SJCRH30 (cell line): ENCODE data around the gene AZGP1. TPM values are rescaled to one million over a fixed set of nuclear protein-coding genes. Genes with fewer than 3 reads are reported as not detected.
"Not testable (repeated sequence)": the region's sequence is repeated elsewhere in the genome, so short reads cannot be mapped to it uniquely, and the experiment has no call there.

Experiments
- DNase-seq, 2 experiments: peaks; one replicate each; pipeline ENCODE4 v3.0.0-alpha.2; 2015 to 2020
- H3K27ac ChIP-seq: fragments of 250-450 bp; sonication (Bioruptor Pico); 2 replicates; pipeline ENCODE4 v1.5.1; 2020; ENCODE audit warnings: mild to moderate bottlenecking, moderate library complexity
- H3K27me3 ChIP-seq: fragments of 250-450 bp; sonication (Bioruptor Pico); 2 replicates; pipeline ENCODE4 v1.5.1; 2020; ENCODE audit warnings: mild to moderate bottlenecking, moderate library complexity
- H3K36me3 ChIP-seq: fragments of 250-450 bp; sonication (Bioruptor Pico); 2 replicates; pipeline ENCODE4 v1.5.1; 2020; ENCODE audit warnings: mild to moderate bottlenecking, moderate library complexity
- H3K4me1 ChIP-seq: fragments of 250-450 bp; sonication (Bioruptor Pico); 2 replicates; pipeline ENCODE4 v1.5.1; 2020; ENCODE audit warnings: mild to moderate bottlenecking, moderate library complexity
- H3K4me3 ChIP-seq: fragments of 250-450 bp; sonication (Bioruptor Pico); 2 replicates; pipeline ENCODE4 v1.5.1; 2020; ENCODE audit warnings: mild to moderate bottlenecking, moderate library complexity
- H3K9me3 ChIP-seq: fragments of 250-450 bp; sonication (Bioruptor Pico); replicated peaks from 2 replicates; pipeline ENCODE4 v1.5.1; 2020; ENCODE audit warnings: mild to moderate bottlenecking, moderate library complexity
- total RNA-seq: library from RNA; depleted of rRNA; stranded (reverse); fragments of >200 nt; shearing (Covaris generic); gene quantifications from 2 replicates; pipeline ENCODE4 v1.2.3, GENCODE V29; 2014

The AZGP1 gene
- total RNA-seq, 1 experiment from 2014 or later, result not detected

DNA sequence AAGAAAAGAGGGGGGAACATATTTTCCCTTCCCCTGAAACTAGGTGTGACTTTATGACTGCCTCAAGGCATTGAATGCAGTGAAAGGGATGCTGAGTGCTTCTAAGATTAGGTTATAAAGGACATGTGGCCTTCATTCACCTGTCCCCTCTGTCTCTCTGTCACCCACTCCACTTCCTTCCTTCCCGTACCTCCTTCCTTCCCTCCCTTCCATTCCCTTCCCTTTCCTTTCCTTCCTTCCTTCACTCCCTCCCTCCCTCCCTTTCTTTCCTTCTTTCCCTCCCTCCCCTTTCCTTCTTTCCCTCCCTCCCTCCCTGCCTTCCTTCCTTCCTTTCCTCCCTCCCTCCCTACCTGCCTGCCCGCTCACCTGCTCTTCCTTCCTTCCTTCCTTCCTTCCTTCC lies 35.1 kb upstream of the AZGP1 start:
- H3K27ac ChIP-seq, result no peak overlapping the region
- no peaks in the 10 kb centered on the region for H3K27me3 ChIP-seq
- H3K4me1 ChIP-seq, result 0 out of 2 replicates have a peak, but pooled peaks cover 3% of the 10 kb centered on the region
- no peak overlapping the region for H3K4me3 ChIP-seq
- H3K9me3 ChIP-seq, result no peaks in the 10 kb centered on the region
- no peaks in the 10 kb centered on the region for H3K36me3 ChIP-seq
- no peak for DNase-seq

GRCh38 chr7:100009952-100010351 lies 34.1 kb upstream of the AZGP1 start:
- H3K4me1 ChIP-seq, H3K4me3 ChIP-seq, DNase-seq, H3K27me3 ChIP-seq, H3K27ac ChIP-seq, H3K9me3 ChIP-seq, H3K36me3 ChIP-seq: not testable (repeated sequence)

- Histone ChIP-seq H3K4me3 (no peak overlapping the region), H3K27me3 (no peaks in the 10 kb centered on the region), H3K36me3 (no peaks in the 10 kb centered on the region), H3K4me1 (no peaks in the 10 kb centered on the region), H3K27ac (no peak overlapping the region), H3K9me3 (no peaks in the 10 kb centered on the region)
- no peak for DNase-seq
These were observed 32.7 kb upstream of the AZGP1 start for GRCh38 chr7:100008525-100008924.

DNA sequence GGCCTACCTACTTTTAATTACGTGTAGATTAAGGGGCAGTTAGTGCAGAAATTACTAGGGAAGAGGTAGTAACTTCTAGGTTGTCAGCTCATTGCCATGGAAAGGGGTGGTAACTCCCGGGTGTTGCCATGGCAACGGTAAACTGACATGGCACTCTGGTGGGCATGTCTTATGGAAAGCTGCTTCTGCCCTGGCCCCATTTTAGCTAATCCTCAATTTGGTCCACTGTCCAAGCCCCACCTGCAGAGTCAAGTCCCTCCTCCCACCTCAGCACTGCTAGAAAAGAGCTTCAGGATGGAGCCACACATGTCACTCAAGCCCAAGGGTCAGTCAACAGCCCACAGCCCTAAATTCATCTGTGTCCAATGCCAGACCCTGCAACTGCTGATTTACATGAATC lies 32.1 kb upstream of the AZGP1 start:
- no peaks in the 10 kb centered on the region for H3K27me3 ChIP-seq
- H3K36me3 ChIP-seq, result no peaks in the 10 kb centered on the region
- no peaks in the 10 kb centered on the region for H3K9me3 ChIP-seq
- no peak overlapping the region for H3K4me3 ChIP-seq
- no peaks in the 10 kb centered on the region for H3K4me1 ChIP-seq
- DNase-seq, result no peak
- no peak overlapping the region for H3K27ac ChIP-seq

DNA sequence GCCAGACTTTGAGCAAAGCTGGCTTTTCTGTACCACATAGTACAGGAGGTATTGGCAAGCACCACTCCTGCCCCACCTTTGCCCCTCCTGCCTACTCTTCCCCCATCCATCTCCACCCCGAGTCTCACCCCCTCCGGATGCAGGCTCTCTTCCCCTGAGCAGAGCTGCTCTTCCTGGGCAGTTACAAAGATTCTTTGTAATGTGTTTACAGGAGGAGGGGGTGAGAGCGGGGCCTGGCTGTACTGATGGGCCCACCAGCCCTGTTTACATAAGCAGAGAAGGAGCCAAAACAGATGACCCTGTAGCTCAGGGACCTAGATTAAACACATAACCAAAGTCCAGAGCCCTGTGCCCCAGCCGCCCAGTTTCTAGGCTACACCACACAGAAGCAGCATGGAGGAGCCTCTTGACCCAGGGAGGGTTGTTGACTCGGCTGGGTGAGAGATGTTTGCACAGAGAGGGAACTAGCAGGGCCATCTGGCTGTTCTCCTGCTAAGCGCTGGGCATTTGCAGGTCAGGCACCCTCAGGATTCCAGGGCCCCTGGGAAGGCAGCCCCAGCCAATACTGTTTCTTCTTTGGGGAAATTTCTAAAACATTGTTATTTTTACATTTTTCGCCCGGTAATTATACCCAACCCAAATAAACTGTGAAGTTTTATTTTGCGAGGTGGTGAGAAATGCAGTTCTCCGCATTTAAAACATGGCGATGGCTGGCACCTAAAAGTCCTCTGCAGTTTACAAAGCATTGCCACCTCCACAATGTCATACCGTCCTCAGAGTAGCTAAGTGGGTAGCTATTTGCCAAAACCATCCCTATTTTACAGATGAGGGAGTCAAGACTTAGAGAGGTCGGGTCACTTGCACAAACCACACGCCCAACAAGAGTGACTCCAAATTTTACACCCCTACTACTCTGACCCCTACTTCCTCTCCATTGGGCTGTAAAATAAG lies 28.2 kb upstream of the AZGP1 start:
- Histone ChIP-seq H3K27me3 (no peaks in the 10 kb centered on the region), H3K4me3 (no peak overlapping the region), H3K27ac (no peak overlapping the region), H3K36me3 (no peaks in the 10 kb centered on the region), H3K9me3 (no peaks in the 10 kb centered on the region), H3K4me1 (no peaks in the 10 kb centered on the region)
- peak; percentile 26 to 47 for DNase-seq

- no peak overlapping the region for H3K27ac ChIP-seq
- DNase-seq, result no peak
These were observed 24.4 kb upstream of the AZGP1 start for GRCh38 chr7:100000239-100000638.

DNA sequence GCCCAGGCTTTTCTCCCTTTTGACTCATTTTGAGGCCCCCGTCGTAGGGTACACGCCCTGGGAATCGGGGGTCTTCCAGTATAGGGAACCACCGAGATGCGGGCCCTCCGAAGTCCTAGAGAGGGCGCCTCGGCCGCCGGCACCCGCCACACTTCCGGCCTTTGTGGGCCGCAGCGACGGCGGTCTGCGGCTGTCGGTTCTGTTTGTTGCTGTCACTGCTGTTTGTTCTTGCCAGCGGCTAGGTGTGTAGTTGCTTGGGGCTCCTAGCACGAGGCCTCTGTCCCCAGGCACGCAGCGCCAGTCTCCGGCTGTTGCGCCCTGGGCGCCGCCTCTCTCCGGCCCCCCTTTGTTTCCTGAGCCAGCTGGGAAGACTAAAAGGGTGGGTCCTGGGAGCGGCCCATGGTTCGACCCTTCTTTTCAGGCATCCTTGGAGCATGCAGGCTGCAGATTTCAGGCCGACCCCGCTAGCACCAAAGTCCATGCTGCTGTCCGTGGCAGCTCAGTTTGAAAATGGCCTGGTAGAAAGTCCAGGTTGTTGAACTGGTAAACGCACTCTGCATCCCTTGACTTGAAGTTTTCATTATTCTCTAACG lies 21.8 kb upstream of the AZGP1 start:
- Histone ChIP-seq H3K4me3 (peak overlapping the region; percentile 52), H3K36me3 (no peaks in the 10 kb centered on the region), H3K9me3 (no peaks in the 10 kb centered on the region), H3K27me3 (peaks cover 13% of the 10 kb centered on the region), H3K27ac (no peak overlapping the region), H3K4me1 (no peaks in the 10 kb centered on the region)
- no peak for DNase-seq

More at GRCh38 chr7:100000239-100000638, 24.4 kb upstream of the AZGP1 start:
- no peaks in the 10 kb centered on the region for H3K36me3 ChIP-seq
- peaks cover 9% of the 10 kb centered on the region for H3K27me3 ChIP-seq
- H3K4me3 ChIP-seq, result no peak overlapping the region
- no peaks in the 10 kb centered on the region for H3K9me3 ChIP-seq
- no peaks in the 10 kb centered on the region for H3K4me1 ChIP-seq

GRCh38 chr7:99996755-99997544 lies 21.1 kb upstream of the AZGP1 start:
- no peaks in the 10 kb centered on the region for H3K4me1 ChIP-seq
- peak overlapping the region; percentile 52 for H3K4me3 ChIP-seq
- no peaks in the 10 kb centered on the region for H3K9me3 ChIP-seq
- H3K27ac ChIP-seq, result no peak overlapping the region
- DNase-seq, result no peak
- H3K27me3 ChIP-seq, result peaks cover 13% of the 10 kb centered on the region
- H3K36me3 ChIP-seq, result no peaks in the 10 kb centered on the region

- H3K4me3 ChIP-seq, result no peak overlapping the region; the same call in 1 of the 2 replicates
- no peaks in the 10 kb centered on the region for H3K9me3 ChIP-seq
- no peaks in the 10 kb centered on the region for H3K36me3 ChIP-seq
- no peak overlapping the region for H3K27ac ChIP-seq
- no peak for DNase-seq
- peaks cover 15% of the 10 kb centered on the region for H3K27me3 ChIP-seq
- no peaks in the 10 kb centered on the region for H3K4me1 ChIP-seq
These were observed 19.0 kb upstream of the AZGP1 start for GRCh38 chr7:99994819-99995218.

- H3K27me3 ChIP-seq, result peaks cover 26% of the 10 kb centered on the region
- H3K36me3 ChIP-seq, result no peaks in the 10 kb centered on the region
- no peak for DNase-seq
- H3K9me3 ChIP-seq, result no peaks in the 10 kb centered on the region
- no peaks in the 10 kb centered on the region for H3K4me1 ChIP-seq
- H3K4me3 ChIP-seq, result no peak overlapping the region
- H3K27ac ChIP-seq, result no peak overlapping the region
These were observed 16.7 kb upstream of the AZGP1 start for GRCh38 chr7:99992330-99993038.

DNA sequence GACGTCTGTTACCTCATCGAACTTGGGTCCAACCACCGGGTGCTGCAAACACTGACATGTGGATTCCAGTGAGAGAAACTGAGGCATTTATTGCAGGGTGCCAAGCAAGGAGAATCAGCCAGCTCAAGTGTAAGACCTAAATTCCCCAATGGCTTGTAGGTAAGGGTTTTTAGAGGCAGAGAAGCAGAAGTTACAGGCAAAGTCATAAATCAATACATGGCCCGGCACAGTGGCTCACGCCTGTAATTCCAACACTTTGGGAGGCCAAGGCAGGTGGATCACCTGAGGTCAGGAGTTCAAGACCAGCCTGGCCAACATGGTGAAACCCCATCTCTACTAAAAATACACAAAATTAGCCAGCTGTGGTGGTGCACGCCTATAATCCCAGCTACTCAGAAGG lies 15.7 kb upstream of the AZGP1 start:
- H3K9me3 ChIP-seq, H3K27ac ChIP-seq, H3K4me1 ChIP-seq, DNase-seq, H3K36me3 ChIP-seq, H3K4me3 ChIP-seq: not testable (repeated sequence)
- peaks cover 31% of the 10 kb centered on the region for H3K27me3 ChIP-seq

GRCh38 chr7:99990460-99990852 lies 14.6 kb upstream of the AZGP1 start:
- DNase-seq, result no peak
- Histone ChIP-seq H3K4me3 (no peak overlapping the region), H3K27ac (no peak overlapping the region), H3K4me1 (no peaks in the 10 kb centered on the region), H3K9me3 (no peaks in the 10 kb centered on the region), H3K36me3 (no peaks in the 10 kb centered on the region), H3K27me3 (peaks cover 38% of the 10 kb centered on the region)

GRCh38 chr7:99987846-99988245 lies 12.0 kb upstream of the AZGP1 start:
- no peak overlapping the region for H3K4me3 ChIP-seq

GRCh38 chr7:99987306-99987705 lies 11.5 kb upstream of the AZGP1 start:
- not testable (repeated sequence) for H3K9me3 ChIP-seq, H3K36me3 ChIP-seq, H3K4me1 ChIP-seq, H3K27ac ChIP-seq, H3K4me3 ChIP-seq, DNase-seq
- peaks cover 41% of the 10 kb centered on the region for H3K27me3 ChIP-seq

More at GRCh38 chr7:99987846-99988245, 12.0 kb upstream of the AZGP1 start:
- DNase-seq, result no peak
- Histone ChIP-seq H3K4me1 (no peaks in the 10 kb centered on the region), H3K9me3 (no peaks in the 10 kb centered on the region), H3K27me3 (peaks cover 41% of the 10 kb centered on the region), H3K27ac (no peak overlapping the region), H3K36me3 (no peaks in the 10 kb centered on the region)
